ENCODE data around the gene NUP214.
"Not testable (repeated sequence)": the region's sequence is repeated elsewhere in the genome, so short reads cannot be mapped to it uniquely, and the experiment has no call there.

The NUP214 gene

DNA sequence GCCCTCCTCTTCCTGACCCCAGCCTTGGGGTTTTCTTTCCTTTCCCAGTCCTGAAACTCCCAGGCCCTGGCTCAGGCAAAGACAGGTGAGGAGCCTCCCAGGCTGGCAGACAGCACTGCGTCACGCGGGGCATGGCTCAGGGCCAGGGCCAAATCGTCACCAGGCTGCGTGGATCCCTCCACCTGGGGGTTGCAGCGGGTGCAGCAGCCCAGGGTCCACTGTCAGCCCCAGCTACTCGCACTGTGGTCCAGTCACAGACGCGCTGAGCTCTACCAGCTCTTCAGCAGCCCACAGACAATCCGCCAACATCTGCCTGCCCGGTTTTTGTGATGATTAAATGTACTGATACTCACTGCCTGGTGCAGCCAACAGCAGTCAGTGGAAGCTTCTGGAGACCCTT is 138.8 kb downstream of the NUP214 start:
- DNase-seq = no peak

DNA sequence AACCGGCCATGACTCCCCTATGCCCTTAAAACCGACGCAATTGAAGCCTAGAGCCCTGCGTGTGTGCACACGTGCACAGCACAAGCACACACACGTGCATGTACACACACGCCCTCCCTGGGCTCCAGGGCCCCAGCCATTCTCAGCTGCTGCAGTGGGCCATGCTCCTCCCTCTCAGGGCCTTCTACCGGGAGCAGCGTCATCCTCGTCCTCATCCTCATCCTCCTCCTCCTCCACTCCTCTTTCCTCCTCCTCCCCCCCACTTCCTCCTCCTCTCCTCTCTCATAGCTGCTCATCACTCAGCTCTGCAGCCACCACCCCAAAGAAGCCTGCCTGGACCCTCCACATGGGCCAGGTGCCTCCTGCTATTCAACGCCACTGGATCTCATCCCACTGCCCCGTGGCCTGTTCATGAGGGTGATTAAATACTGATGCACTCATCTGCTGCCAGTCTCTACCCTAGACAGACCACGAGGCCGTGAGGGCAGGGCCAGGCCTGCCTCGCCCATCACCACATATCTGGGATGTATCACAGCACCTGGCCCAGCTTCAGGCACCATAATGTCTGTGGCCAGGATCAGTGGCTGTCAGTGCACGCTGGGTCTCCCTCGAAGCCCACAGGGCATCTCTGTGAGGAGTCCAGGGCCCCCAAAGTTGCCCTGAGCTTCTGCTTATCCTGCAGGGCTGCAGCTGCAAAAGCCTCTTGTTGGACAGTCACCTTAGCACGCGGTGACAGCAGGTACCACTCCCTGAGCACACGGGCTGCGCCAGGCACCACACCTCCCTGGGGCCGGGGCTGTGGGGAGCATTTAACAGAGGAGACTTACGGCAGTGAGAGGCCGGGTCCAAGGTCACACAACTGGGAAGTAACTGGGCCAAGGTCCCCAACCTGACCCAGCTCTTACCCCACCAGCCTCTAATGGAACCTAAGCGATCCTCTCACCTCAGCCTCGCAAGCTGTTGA is 141.2 kb downstream of the NUP214 start:
- DNase-seq = no peak

DNA sequence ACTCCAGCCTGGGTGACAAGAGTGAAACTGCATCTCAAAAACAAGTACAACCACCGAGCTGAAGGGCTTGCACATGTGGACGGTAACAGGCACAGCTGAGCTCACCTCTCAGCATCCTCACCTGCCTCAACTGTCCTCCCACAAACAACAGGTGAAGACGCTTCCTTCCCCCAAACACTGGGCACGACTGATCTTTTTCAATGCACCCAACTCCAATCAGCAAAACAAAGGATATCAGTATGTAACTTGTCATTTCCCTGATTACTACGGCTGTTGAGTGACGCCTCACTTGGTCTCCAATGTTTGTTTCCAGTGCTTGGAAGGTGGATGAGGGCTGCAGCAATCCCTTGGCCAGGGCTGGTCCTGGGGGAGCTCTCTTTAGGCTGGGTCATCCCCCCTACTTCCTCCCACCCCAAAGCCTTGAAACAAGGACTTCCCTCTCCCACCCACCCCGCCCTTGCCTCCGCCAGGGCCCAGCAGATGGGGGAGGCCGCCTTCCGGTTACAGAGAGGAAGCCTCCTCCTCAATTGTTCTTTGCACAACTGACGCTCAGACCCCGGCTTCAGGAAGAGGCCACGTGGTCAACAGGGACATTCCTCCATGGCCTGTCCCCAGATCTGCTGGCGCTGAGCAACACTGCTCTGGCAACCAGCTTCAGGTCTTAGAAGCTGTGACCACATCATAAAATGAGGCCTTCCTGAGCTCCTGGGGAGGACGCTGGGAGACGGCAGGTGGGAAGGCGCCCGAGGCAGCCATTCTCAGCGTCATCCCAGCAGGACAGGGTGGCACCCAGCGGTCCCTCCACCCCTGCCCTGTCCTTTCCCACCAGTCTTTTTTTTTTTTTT is 145.0 kb downstream of the NUP214 start:
- no peak for DNase-seq

DNA sequence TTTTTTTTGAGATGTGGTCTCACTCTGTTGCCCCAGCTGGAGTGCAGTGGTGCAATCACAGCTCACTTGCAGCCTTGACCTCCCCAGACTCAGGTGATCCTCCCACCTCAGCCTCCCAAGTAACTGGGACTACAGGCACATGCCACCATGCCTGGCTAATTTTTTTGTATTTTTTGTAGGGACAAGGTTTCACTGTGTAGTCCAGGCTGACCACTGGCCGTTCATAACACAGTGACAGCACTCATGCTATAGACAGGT is 145.6 kb downstream of the NUP214 start:
- DNase-seq = not testable (repeated sequence)

DNA sequence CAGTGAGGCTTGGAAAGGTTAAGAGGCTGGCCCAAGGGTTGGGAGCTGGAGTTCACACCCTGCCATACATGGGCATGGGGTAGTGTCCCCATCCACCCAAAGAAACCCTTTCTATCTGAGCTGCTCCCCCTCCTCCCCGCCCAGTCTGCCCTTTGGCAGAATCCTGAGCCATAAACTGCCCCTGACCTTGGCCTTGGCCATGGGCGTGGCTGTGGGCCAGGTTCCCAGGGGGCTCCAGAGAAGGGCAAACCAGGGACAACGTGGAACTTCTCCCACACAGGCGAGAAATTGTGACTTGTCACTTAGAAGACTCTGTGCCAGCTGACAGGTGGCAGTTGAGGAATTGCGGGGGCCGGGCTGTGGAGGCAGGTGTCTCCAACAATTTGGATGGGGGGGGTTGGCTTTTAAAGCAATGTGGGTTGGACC is 146.1 kb downstream of the NUP214 start:
- no peak for DNase-seq

DNA sequence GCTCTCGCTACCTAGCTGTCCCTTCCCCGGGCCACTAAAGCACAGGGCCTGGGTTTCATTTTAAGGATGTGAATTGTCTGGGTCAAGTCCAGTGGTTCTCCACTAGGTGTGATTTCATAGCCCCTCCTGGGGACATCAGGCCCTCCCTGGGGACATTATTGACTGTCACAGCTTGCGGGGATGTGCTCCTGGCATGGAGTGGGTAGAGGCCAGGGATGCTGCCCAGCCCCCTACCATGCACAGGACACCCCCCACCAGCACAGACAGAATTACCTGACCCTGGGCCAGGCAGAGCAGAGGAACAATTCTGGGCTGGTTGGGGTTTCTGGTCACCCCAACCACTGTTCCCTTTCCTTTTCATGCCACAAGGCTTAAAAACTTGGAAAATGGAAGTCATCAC is 146.8 kb downstream of the NUP214 start:
- no peak for DNase-seq

DNA sequence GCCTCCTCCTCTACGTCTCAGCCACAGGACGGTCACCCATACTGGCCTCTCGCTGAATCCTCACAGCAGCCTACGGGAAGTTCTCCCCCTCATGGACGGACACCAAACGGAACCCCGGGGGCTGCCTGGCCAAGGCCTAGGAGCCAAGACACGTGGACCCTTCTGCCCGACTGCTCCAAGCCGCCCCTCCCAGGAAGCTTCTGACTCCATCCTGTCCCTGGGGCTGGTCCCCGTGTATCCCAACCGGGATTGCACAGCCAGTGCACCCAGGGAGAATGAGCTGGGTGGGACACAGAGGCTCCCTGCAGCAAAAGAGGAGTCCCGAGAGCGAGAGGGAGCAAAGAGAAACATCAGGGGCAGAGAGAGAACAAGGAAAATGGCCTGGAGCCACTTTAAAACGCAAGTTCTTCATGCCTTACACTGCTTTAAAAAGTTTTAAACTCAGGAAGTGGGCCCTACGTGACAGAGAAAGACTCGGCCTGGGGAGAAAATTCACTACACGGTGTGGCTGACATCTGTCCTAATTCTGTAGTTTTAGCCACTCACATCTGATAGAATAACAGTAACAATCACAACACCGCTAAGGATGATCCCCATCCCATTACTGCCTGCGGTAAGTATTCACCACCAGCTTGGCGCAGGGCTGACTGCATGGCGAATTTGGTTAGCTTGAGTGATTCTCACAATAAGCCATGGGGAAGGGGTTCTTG is 147.9 kb downstream of the NUP214 start:
- no peak for DNase-seq

DNA sequence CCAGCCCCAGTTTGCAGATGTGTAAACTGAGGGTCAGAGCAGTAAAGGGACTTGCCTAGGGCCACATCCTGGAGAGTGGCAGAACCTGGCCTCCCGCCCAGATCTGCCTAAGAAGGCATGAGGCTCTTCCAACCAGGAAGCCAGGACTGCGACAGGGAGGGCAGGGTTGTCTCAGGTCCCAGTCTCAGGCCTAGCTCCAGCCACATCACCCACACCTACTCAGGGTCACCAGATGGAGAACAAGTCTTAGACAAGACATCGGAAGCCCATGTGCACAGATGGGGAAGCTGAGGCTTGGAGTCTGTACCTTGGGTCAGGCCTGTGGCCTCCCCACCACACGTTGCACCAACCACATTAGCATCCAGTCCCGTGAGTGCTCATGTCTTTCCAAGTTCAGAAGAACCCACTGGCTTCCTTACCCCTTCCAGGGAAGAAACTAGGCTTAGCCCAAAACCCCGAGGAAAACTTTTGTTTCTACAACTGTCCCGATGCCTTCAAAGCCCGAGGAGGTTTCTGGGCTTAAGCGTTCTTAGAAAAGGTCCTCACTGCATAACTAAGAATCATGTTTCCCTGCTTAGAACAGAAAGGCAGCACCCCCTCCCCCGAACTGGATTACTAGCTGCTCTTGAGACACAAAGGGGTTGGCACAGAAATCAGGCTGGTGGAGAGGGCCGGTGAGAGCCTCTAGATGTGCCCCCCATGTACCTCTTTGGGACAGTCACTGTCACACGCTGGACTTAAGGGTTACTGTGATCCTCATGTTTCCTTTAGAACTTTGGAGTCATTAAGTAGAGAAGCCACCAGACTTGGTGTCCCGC is 148.7 kb downstream of the NUP214 start:
- DNase-seq = no peak

DNA sequence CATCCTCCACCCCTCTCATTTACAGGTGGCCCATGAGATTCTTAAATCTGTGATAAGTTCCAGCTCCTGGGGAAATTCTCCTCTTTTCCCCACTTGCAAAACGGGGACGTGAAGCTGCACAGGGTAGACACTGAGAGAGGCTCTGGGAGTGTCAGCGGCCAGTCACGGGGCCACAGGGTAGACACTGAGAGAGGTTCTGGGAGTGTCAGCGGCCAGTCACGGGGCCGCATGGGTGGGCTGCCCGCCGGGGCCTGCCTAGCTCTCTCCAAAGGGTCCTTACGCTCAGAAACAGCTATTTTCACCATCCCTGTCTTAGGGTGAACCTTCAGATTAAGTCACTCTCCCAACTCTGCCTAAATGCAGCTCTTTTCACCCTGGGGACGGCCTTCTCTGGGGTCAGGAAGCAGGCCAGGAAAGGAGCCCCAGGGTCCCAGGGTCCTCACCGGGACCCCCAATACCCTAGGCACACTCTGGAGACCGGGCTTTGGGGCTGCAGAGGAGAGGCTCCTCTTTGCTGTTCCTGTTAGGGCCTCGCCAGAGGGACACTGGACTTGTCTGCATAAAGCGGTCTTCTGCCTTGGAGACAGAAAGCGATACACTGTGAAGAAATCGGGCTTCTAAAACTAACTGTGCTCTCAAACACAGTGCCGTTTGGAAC is 149.4 kb downstream of the NUP214 start:
- no peak for DNase-seq

DNA sequence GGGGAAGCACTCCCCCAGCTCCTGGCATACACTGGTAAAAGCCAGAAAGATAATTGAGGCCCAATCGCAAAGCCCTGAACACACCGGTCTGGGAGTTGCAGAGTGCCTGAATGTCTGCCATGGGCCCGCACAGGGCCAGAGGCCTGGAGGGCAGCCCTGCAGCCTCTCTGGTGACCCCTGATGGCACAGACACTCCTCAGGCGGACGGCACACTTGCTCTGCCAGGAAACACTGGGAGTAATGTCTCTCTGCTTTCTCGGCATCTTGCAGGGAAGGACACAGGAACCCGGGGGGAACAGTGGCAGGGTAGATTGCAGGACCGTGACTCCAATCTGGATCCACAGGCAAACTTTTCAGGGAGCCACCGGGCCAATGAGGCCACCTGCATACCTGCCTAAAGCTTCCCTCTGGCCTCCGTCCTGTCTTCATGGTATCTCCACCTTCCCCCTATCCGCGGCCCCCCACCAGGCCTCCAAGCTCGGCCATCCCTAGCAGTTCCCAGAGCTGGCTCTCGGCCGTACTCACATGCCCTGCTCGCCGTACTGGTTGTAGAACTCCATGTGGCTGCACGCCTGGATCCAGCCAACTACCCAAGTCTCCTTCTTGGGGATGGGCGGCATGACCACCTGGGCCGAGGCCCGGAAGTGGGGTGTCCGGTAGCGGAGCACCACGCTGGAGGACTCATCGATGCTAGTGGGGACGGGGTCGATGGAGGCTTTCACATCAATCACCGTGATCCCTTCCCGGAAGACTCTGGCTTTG is 150.1 kb downstream of the NUP214 start:
- no peak for DNase-seq

DNA sequence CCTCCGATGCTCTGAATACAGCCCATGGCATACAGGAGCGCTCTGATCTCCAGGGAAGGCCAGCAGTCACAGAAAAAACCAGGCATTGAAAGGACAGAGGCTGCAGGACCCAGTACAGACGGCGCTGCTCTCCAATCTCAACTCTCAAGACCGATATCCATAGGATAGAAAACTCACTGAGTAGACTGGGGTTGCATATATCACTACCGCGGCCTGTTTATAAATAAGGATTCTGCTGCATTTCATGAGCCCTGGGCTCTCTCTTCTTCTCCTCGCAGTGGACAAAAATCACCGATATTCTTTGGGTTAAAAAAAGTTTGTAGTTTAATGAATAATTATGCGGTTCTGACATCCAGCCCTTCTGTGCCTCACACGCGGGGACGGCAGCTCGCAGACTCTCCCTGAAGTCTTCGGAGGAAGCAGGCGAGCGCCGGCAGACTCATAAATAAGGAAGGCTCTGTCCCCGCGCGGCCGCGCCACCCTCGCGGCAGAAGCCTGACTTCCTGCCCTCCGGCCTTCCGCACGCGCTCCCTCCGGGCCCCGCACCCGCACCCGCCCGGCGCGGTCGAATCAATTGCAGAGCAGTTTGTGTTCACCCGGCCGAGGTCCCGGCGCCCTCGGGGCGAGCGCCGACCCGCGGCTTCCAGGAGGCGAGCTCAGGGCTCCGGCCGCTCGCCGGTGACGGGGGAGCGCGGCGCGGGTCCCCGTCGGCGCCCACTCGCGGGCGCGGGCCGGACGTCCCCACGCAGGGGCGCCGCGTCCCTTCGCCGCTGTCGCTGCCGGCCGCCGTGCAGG is 150.9 kb downstream of the NUP214 start, which contains the start of gene FAM78A:
FAM78A (minus strand) TSS at position 417 of the 795 bp plus-strand sequence; CDS start at position 86, 331 bp downstream.
- DNase-seq = peak; percentile 60

DNA sequence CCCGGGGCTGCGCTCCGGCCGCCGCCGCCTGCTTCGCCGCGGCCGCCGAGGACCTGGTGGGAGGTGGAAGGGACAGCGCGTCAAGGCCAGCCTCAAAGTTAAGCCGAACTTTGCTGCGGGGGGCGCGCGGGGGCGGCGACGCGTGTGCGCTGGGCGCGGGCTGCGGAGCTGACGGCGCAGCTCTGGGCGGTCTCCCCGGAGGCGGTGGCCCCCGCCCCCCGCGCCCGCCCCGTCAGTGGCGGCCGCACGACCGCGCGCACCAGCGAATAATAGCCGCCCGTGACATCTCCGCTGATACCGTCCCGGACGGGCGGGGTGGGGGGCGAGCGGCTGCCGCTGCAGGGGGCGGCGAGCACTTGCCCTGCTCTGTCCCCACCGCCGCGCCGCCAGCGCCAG is 151.5 kb downstream of the NUP214 start:
- no peak for DNase-seq

DNA sequence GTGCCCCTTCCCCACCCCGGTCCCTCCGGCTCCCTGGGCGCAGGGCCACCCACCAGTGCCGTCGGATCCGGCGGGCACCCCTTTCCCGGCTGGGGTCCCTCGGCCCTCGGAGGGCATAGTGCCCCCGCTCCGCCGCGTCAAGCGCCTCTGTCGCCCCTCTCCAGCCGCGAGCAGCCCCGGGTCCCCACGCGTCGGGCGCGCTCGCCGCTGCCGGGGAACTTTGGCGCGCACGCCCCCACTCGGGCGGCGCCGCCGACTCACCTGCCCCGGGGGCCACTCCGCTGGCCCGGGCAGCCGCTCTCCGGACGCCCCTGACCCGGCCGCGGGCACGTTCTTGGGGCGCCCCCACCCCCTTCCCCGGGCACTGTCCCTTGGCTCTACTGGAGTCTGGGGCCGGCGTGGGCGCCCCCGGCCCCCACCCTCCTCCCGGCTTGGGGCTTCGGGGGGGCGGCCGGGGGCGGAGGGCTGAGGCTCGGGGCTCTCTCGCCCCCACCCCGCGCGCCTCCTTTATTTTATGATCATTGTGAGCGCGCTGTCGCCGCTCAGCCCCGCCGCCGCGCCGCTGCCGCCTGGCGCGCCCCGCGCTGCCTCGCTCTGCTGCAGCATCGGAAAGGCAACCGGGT is 152.0 kb downstream of the NUP214 start:
- peak; percentile 57 for DNase-seq

DNA sequence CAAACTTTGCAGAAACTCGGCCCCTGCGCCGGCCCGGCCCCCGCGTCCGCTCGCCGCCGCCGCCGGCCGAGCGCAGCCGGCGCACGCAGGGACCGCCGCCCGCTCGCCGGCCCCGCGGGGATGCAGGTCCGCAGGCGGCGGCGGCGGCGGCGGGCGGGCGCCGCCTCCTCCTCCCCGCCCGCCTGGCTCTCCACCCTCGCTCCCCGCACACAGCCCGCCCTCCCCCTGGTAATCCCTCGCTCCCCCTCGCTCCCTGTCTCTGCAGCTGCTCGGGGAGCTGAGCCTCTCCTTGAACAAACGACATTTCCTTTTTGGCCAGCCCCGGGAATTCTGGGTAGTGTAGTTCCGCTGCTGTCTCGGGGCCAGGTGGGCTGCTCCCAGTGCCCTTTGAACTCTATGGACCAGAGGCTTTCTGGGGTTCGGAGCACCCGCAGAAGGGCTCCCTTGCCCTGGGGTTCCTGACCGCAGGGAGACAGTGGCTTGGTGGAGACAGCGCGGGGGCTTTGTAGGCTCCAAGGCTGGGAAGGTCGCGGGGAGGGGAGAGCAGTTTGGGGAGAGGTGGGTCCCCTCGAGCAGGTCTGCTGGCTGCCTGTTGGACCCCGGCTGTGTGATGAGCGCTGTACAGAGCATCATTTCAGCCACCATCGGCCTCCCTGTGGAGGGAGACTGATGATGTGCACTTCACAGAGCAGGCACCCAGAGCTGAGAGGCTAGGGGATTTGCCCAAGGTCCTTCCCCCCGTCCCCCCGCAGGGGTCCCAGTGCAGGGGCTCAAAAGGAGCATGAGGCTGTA is 152.7 kb downstream of the NUP214 start:
- peak; percentile 95 for DNase-seq

DNA sequence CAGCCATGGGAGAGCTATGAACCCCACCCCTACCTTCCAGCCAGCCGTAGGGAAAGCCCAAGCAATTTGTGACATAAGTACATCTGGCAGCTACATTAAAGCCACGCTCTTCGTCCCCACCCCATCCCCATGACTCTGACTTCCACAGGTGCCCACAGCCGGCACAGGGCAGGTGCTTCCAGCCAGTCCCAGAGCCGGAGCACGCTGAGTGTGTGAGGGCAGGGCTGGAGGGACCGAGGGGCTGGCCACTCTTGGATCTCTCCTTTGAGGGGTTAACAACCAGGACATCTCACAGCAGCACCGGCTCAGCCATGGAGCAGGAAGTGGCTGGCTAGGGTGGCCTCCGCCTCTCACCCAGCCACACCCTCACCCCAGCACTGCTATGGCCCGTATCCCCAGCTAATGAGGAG is 153.3 kb downstream of the NUP214 start:
- no peak for DNase-seq

DNA sequence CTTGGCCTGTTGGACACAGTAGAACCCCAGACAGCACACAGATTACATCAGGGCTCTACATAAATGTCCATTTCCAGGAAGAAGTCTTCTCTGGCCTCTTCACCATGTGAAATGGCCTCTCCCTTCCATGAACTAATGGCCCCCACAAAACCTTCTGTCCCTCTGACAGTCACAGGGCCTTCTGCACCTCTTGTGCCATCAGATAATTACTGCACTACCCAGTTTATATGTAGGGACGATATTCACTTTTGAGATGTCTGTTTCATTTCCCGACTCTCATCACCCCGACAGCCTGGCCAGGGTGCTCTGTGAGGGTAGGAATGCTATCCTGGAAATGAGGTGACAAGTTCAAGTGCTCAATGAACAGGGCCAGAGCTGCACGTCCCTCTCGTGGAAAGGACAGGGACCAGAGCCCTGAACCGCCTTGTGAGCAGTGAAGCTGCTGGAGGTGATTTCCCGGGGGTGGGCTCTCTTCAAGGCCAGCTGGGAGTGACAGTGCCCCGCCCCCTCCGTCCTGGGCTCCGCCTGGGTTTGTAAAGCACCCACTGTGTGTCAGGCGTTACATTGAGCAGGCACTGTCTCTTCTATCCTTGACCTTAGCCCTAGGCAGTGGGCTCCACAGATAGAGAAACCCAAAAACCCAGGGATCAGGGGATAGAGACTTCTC is 153.9 kb downstream of the NUP214 start:
- no peak for DNase-seq

DNA sequence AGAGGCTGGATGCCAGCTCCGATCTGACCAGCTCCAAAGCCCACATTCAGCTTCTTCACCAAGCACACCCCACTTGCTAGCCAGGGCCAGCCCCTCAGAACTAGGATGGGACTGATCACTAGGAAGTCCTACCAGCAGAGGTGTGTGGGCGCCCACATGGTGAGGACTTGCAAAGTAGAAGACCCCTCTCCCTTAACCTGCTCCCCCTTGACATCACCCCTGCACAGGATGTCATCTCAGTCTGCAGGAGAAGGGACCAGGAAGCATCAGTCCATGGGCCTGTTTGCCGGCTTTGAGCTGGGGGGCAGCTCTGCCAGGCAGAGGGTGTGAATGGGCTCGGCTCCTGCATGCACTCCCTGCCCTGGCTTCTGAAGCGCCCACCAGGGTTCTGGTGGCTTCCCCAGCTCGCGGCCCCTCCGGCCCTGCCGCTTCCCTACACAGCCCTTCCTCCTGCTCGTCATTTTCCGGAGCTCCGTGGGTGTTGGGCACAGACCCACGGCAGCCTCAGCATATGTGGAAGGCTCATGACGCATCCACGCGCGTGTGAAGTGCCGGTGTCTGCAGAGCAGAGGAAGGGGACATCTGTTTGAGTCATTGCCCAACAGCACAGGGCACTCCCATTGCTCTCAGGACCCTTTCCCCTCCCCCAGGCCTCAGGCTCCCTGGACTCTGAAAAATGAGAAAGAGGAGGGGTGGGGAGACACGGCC is 154.6 kb downstream of the NUP214 start:
- no peak for DNase-seq

DNA sequence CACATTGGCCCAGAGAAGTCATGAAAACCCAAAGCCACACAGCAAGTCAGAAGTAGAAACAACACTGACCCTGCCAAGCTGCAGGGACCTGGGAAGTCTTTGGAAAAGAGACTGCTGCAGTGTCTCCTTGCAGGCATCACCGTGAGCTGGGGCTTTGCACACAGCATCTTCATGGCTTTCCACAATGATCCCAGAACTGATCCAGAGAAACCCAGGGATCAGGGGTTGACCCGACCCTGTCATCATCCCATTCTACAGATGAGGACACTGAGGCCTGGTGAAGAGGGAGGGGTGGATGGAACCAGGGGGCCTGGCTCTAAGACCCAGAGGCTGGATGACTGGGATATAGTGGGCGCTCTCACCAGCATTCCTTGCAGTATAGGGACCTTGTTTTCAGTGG is 155.3 kb downstream of the NUP214 start:
- DNase-seq = no peak

Data from eye (tissue), 1 donor.